GM12892 (cell line): ENCODE results near the gene CA12.

ENCODE experiments used
- POLR2A ChIP-seq: IDR thresholded peaks from 2 replicates; pipeline ENCODE4 v1.6.1; 2011; ENCODE audit warnings: low read depth, low read length, control low read depth
- POLR2AphosphoS5 ChIP-seq: IDR thresholded peaks from 2 replicates; pipeline ENCODE4 v1.6.1; 2011; ENCODE audit warnings: low read depth, low read length, control low read depth
- TAF1 ChIP-seq: IDR thresholded peaks from 2 replicates; pipeline ENCODE4 v1.6.1; 2011; ENCODE audit warnings: low read depth, mild to moderate bottlenecking, control low read depth, low read length, borderline replicate concordance

DNA sequence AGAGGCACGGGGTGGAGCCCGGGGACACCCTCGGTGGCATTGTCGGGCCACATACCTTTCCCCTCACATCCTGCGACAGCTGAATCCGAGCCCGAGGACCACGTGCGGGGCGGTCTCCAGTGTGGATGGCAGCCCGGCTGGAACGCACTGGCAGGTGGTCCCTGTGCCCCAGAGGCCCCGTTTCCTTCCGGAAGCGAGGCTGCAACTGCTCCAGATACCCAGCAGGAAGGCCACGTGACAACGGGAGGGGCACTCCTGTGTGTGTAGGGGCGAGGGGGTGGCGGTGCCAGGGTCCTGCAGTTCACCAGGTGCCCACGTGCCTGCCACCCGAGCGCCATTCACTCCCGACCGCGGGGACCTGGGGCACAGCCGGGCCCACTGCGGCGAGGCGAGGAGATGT lies 60.2 kb downstream of the CA12 start:
- no peak for TF ChIP-seq POLR2A
- no peak for TF ChIP-seq POLR2AphosphoS5
- no peak for TF ChIP-seq TAF1
